Panc1 (cell line): ENCODE data around the gene OR51Q1. TPM values are rescaled to one million over a fixed set of nuclear protein-coding genes. Genes with fewer than 3 reads are reported as not detected.

Source experiments
- ATAC-seq: fragments of 200-7000 bp; cut with Tn5 transposase; 2 replicates; pipeline ENCODE4 v1.9.1; 2020; ENCODE audit warnings: mild to moderate bottlenecking, moderate library complexity
- BruUV-seq: library from RNA; stranded (reverse); fragments of 400-500 nt; replicated peaks from 2 replicates; lab custom pipeline; 2021; lab: Mats Ljungman, UMichigan
- CTCF ChIA-PET: fragments of 300-600 bp; sonication (Branson Sonifier 250); formaldehyde crosslinking; loops from one replicate; lab custom pipeline; 2022; ENCODE audit warnings: antibody characterized with exemption; lab: Charles Lee
- POLR2A ChIA-PET: fragments of 300-600 bp; sonication (Branson Sonifier 250); formaldehyde crosslinking; loops from one replicate; lab custom pipeline; 2022; ENCODE audit warnings: antibody characterized with exemption; lab: Charles Lee
- DNase-seq: peaks from one replicate; pipeline ENCODE4 v3.0.0-alpha.2; 2010; ENCODE audit warnings: low read depth, low spot score
- H3K27ac ChIP-seq: 2 replicates; pipeline ENCODE4 v1.5.1; 2011; ENCODE audit warnings: mild to moderate bottlenecking, low read length, inconsistent platforms
- H3K27me3 ChIP-seq: fragments of 200-500 bp; sonication (Bioruptor generic); 2 replicates; pipeline ENCODE4 v1.6.0; 2014; ENCODE audit warnings: low read length, inconsistent platforms; ENCODE audit not compliant: control insufficient read depth, insufficient read depth
- H3K36me3 ChIP-seq: fragments of 200-500 bp; sonication (Bioruptor generic); 2 replicates; pipeline ENCODE4 v1.5.1; 2014; ENCODE audit warnings: inconsistent platforms, mild to moderate bottlenecking, low read length, moderate library complexity; ENCODE audit not compliant: control insufficient read depth, insufficient read depth
- H3K4me1 ChIP-seq: 2 replicates; pipeline ENCODE4 v1.5.1; 2011; ENCODE audit warnings: inconsistent platforms, mild to moderate bottlenecking, low read length, moderate library complexity; ENCODE audit not compliant: control insufficient read depth, insufficient read depth
- H3K4me3 ChIP-seq, 2 experiments: 2 replicates each; pipeline ENCODE4 v1.5.1; 2011 to 2012; ENCODE audit warnings: low read depth in 2 of 2, low read length in 2 of 2, mild to moderate bottlenecking in 2 of 2, inconsistent platforms in 1 of 2, moderate library complexity in 1 of 2
- H3K9me3 ChIP-seq: fragments of 200-500 bp; sonication (Bioruptor generic); 2 replicates; pipeline ENCODE4 v1.5.1; 2014; ENCODE audit warnings: low read depth, mild to moderate bottlenecking, inconsistent platforms, low read length, moderate library complexity; ENCODE audit not compliant: control insufficient read depth, insufficient read depth
- POLR2AphosphoS5 ChIP-seq: IDR thresholded peaks from 2 replicates; pipeline ENCODE4 v1.6.1; 2012; ENCODE audit warnings: mild to moderate bottlenecking, low read depth, low read length, moderate library complexity
- REST ChIP-seq, 2 experiments: IDR thresholded peaks; 2 replicates each; pipeline ENCODE4 v1.6.1; 2011 to 2012; ENCODE audit warnings: low read depth in 2 of 2, control low read depth in 1 of 2, low read length in 1 of 2, mild to moderate bottlenecking in 1 of 2, moderate library complexity in 1 of 2; ENCODE audit not compliant: insufficient read depth in 1 of 2
- SIN3A ChIP-seq: IDR thresholded peaks from 2 replicates; pipeline ENCODE4 v1.6.1; 2012; ENCODE audit warnings: low read depth, mild to moderate bottlenecking, low read length, moderate library complexity, borderline replicate concordance; ENCODE audit not compliant: insufficient read depth
- TCF7L2 ChIP-seq: IDR thresholded peaks from 2 replicates; pipeline ENCODE4 v1.6.1; 2011; ENCODE audit warnings: mild to moderate bottlenecking, low read depth, low read length, inconsistent platforms
- in situ Hi-C: cut with HindIII; loops from 2 replicates; pipeline ENCODE4 v1.10.0; 2016; ENCODE audit warnings: low sequenced_read_pairs, low pct_unique_long_range_greater_than_20kb
- intact Hi-C: fragments of 100-400 bp; cut with micrococcal nuclease; formaldehyde crosslinking; loops from one replicate; pipeline ENCODE4 v1.10.0; 2022; ENCODE audit not compliant: unreplicated experiment
- total RNA-seq: library from RNA; stranded (reverse); gene quantifications from one replicate; pipeline ENCODE4 v1.2.1, GENCODE V29; 2021; ENCODE audit not compliant: unreplicated experiment
- TF ChIP-seq, protein P1 (sequence below): fragments of 450-650 bp; IDR thresholded peaks from 2 replicates; pipeline ENCODE4 v1.5.1; 2017; ENCODE audit warnings: mild to moderate bottlenecking

OR51Q1 gene
- total RNA-seq, 1 experiment from 2014 or later, result not detected

DNA sequence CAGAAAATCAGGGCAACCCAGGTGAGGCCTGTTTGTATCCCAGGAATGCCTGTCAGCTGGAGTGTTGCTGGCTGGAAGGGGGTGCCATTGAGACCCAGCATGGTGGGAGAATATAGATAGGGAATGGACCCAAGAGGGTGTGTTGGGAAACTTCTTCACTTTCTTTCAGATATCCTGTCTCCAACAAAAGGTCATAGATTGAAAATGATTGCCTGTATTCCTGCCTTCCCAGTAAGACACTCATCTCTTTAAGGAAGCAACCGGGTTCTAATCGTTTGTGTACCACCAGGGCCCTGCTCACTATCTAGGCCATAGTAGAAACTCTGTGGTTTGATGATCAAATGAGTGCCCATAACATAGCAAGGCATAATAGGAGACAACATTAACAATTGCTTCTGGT, 19.5 kb downstream of the OR51Q1 start, which contains the start of gene OR51I1:
TSS of gene OR51I1 (minus strand) at position 101 of the 400 bp plus-strand sequence. CDS start at position 101, 0 bp downstream.
- Histone ChIP-seq H3K9me3 (no peaks in the 10 kb centered on the region), H3K27ac (no peak within 1 kb of the TSS), H3K27me3 (peaks cover 7% of the 10 kb centered on the region; the same call in 1 of the 2 replicates), H3K4me3 (no peak within 1 kb of the TSS), H3K36me3 (no peaks in the 10 kb centered on the region), H3K4me1 (no peaks in the 10 kb centered on the region)
- ATAC-seq (no peak), DNase-seq (no peak)
- intact Hi-C loops, result no loop called here
- no TSS peak for BruUV-seq
- TF ChIP-seq POLR2AphosphoS5, result no peak
- TF ChIP-seq, protein P1, sequence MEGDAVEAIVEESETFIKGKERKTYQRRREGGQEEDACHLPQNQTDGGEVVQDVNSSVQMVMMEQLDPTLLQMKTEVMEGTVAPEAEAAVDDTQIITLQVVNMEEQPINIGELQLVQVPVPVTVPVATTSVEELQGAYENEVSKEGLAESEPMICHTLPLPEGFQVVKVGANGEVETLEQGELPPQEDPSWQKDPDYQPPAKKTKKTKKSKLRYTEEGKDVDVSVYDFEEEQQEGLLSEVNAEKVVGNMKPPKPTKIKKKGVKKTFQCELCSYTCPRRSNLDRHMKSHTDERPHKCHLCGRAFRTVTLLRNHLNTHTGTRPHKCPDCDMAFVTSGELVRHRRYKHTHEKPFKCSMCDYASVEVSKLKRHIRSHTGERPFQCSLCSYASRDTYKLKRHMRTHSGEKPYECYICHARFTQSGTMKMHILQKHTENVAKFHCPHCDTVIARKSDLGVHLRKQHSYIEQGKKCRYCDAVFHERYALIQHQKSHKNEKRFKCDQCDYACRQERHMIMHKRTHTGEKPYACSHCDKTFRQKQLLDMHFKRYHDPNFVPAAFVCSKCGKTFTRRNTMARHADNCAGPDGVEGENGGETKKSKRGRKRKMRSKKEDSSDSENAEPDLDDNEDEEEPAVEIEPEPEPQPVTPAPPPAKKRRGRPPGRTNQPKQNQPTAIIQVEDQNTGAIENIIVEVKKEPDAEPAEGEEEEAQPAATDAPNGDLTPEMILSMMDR, result no peak
- no peak for TF ChIP-seq TCF7L2
- no peak for TF ChIP-seq SIN3A
- TF ChIP-seq REST (IDR thresholded peaks at IDR 0.05; ENCODE audit: insufficient read depth in 1 of 2, low read depth in 2 of 2, low read length in 1 of 2), result no peak
- POLR2A ChIA-PET, result no interaction called here
- in situ Hi-C loops, result no loop called here
- CTCF ChIA-PET, result no interaction called here

DNA sequence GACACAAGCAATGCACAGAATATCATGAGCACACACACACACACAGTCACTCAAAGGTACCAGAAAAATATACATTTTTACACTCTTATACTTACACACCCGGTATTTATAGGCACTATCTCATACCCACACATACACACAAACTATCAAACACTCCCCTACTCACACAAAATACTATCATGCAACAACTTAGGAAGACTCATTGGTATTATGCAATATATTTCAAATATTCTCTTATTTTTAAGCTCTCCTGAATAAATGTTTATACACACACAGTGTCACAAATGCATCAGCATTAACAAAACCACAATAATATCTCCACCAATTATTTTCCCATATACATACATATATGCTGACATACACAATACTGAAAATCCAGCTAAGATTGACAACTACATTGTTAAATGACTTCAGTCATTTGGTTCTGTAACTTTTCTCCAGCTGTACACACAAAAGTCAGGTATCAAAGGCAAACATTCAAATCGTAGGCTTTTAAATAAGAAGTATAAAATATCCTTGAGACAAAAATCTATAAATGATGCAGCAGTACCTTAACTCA, 22.0 kb downstream of the OR51Q1 start:
- in situ Hi-C loops (no loop called here), intact Hi-C loops (no loop called here)
- Histone ChIP-seq H3K27me3 (peaks cover 7% of the 10 kb centered on the region; the same call in 1 of the 2 replicates), H3K27ac (no peak overlapping the region), H3K9me3 (no peaks in the 10 kb centered on the region), H3K4me3 (no peak overlapping the region), H3K36me3 (no peaks in the 10 kb centered on the region), H3K4me1 (no peaks in the 10 kb centered on the region)
- POLR2A ChIA-PET, result no interaction called here
- no TSS peak for BruUV-seq
- ATAC-seq, result no peak
- no peak for DNase-seq
- TF ChIP-seq POLR2AphosphoS5 (no peak), TCF7L2 (no peak), SIN3A (no peak), REST (IDR thresholded peaks at IDR 0.05; ENCODE audit: insufficient read depth in 1 of 2, low read depth in 2 of 2, low read length in 1 of 2) (no peak)
- TF ChIP-seq, protein P1, result no peak
- CTCF ChIA-PET, result no interaction called here
